Parathyroid adenoma (tissue), 2 donors: Measurements from ENCODE around the gene SLC29A1.

Experiments
- H2AFZ ChIP-seq: fragments of 300-600 bp; sonication (generic); one replicate; pipeline ENCODE4 v1.7.0; 2017; ENCODE audit warnings: antibody characterized with exemption, mild to moderate bottlenecking
- H3K27ac ChIP-seq: fragments of 300-600 bp; sonication (generic); one replicate; pipeline ENCODE4 v1.7.0; 2017
- H3K27me3 ChIP-seq: fragments of 300-600 bp; sonication (generic); one replicate; pipeline ENCODE4 v1.7.0; 2017; ENCODE audit warnings: low read length; ENCODE audit not compliant: control insufficient read depth, insufficient read depth
- H3K36me3 ChIP-seq: fragments of 300-600 bp; sonication (generic); one replicate; pipeline ENCODE4 v1.7.0; 2017; ENCODE audit warnings: low read length; ENCODE audit not compliant: control insufficient read depth, insufficient read depth
- H3K4me1 ChIP-seq: fragments of 300-600 bp; sonication (generic); one replicate; pipeline ENCODE4 v1.7.0; 2017; ENCODE audit warnings: control low read depth
- H3K4me2 ChIP-seq: fragments of 300-600 bp; sonication (generic); one replicate; pipeline ENCODE4 v1.7.0; 2017; ENCODE audit warnings: low read length
- H3K4me3 ChIP-seq: fragments of 300-600 bp; sonication (generic); one replicate; pipeline ENCODE4 v1.7.0; 2017; ENCODE audit warnings: low read depth, low read length
- H3K79me2 ChIP-seq: fragments of 300-600 bp; sonication (generic); one replicate; pipeline ENCODE4 v1.7.0; 2017; ENCODE audit warnings: control low read depth
- H3K9ac ChIP-seq: fragments of 300-600 bp; sonication (generic); one replicate; pipeline ENCODE4 v1.7.0; 2017; ENCODE audit warnings: mild to moderate bottlenecking
- H3K9me3 ChIP-seq: fragments of 300-600 bp; sonication (generic); one replicate; pipeline ENCODE4 v1.7.0; 2017; ENCODE audit warnings: low read length; ENCODE audit not compliant: control insufficient read depth
- TF ChIP-seq, protein P1 (sequence below): fragments of 300-600 bp; sonication (generic); IDR thresholded peaks from one replicate; pipeline ENCODE4 v1.7.0; 2017; ENCODE audit warnings: antibody characterized with exemption, mild to moderate bottlenecking
- donor health status: primary hyperparathyroidism.

SLC29A1 gene

GRCh38 chr6:44260451-44261297 lies 37.3 kb downstream of the SLC29A1 start:
- TF ChIP-seq, protein P1, sequence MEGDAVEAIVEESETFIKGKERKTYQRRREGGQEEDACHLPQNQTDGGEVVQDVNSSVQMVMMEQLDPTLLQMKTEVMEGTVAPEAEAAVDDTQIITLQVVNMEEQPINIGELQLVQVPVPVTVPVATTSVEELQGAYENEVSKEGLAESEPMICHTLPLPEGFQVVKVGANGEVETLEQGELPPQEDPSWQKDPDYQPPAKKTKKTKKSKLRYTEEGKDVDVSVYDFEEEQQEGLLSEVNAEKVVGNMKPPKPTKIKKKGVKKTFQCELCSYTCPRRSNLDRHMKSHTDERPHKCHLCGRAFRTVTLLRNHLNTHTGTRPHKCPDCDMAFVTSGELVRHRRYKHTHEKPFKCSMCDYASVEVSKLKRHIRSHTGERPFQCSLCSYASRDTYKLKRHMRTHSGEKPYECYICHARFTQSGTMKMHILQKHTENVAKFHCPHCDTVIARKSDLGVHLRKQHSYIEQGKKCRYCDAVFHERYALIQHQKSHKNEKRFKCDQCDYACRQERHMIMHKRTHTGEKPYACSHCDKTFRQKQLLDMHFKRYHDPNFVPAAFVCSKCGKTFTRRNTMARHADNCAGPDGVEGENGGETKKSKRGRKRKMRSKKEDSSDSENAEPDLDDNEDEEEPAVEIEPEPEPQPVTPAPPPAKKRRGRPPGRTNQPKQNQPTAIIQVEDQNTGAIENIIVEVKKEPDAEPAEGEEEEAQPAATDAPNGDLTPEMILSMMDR = no peak
- H3K27ac ChIP-seq = no peak overlapping the region

DNA sequence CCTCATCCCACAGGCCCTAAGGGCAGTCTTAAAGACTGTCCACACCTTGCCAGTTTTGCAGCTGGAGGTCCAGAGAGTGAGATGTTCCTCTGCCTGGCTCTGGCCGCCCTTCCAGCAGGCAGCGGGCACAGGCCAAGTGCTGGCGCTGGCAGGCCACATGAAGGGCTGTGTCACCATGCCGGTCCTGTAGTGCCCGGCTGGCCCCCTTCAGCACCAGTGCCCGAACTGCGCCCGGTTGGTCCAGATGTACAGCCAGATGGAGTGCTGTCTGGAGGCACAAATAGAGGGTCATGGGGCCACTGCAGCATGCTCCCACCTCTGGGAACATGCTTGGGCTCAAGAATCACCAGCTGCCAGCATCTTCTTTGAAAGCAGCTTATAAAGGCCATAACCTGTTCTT lies 38.2 kb downstream of the SLC29A1 start:
- H3K36me3 ChIP-seq = no peaks in the 10 kb centered on the region
- H3K4me1 ChIP-seq = peaks cover 20% of the 10 kb centered on the region
- no peak overlapping the region for H2AFZ ChIP-seq
- H3K9me3 ChIP-seq = no peaks in the 10 kb centered on the region
- TF ChIP-seq, protein P1 = no peak
- H3K9ac ChIP-seq = no peak overlapping the region
- no peak overlapping the region for H3K4me2 ChIP-seq
- H3K79me2 ChIP-seq = no peaks in the 10 kb centered on the region
- H3K4me3 ChIP-seq = no peak overlapping the region
- H3K27me3 ChIP-seq = no peaks in the 10 kb centered on the region
- no peak overlapping the region for H3K27ac ChIP-seq

More at GRCh38 chr6:44260451-44261297, 37.3 kb downstream of the SLC29A1 start:
- no peak overlapping the region for H2AFZ ChIP-seq
- no peaks in the 10 kb centered on the region for H3K27me3 ChIP-seq
- H3K9ac ChIP-seq = no peak overlapping the region
- H3K4me1 ChIP-seq = peaks cover 25% of the 10 kb centered on the region
- no peak overlapping the region for H3K4me3 ChIP-seq
- H3K79me2 ChIP-seq = no peaks in the 10 kb centered on the region
- no peaks in the 10 kb centered on the region for H3K36me3 ChIP-seq
- no peaks in the 10 kb centered on the region for H3K9me3 ChIP-seq
- no peak overlapping the region for H3K4me2 ChIP-seq

DNA sequence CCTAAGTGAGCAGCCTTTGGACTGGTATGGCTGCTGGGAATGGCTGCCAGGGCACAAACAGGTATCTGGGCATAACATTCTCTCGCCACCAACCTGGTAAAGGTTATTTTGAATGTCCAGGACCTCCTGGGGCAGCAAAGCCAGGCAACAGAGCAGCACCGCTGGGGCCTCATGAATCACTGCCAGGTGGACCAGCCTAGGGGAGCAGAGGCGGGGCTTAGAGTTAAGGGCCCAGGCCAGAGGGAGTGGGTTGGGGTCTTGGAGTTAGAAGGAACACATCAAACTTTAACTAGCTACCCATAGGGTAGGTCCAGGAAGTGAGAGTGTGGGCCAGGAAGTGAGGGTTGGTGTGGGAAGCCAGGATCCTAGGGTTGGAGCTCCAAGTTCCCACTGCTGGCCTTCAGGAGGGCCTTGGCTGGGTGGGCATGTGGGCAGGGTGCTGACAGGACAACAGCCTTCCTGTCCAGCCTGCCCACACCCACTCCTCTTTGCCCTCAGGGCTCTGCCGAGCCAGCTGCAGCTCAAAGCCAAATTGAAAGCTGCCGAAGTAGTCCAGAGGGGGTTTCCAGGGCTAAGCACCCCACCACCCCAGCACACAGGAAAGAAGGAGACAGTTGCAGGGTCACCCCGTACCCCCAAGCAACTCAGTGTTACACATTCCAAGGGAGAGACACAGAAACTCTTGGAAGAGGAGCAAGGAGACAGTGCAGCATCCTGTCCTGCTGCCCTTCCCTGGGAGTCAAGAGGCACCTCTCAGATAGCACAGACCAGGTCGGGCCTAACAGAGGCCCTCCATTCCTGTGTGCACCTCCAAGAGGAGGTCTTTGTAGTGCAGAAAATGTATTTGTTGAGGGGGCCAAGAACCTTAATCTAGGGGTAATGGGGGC lies 39.3 kb downstream of the SLC29A1 start:
- H3K79me2 ChIP-seq = no peaks in the 10 kb centered on the region
- no peak overlapping the region for H3K9ac ChIP-seq
- TF ChIP-seq, protein P1 = no peak
- H3K27me3 ChIP-seq = no peaks in the 10 kb centered on the region
- no peaks in the 10 kb centered on the region for H3K9me3 ChIP-seq
- H3K27ac ChIP-seq = no peak overlapping the region
- H3K4me3 ChIP-seq = no peak overlapping the region
- H3K4me2 ChIP-seq = no peak overlapping the region
- no peak overlapping the region for H2AFZ ChIP-seq
- peaks cover 18% of the 10 kb centered on the region for H3K4me1 ChIP-seq
- no peaks in the 10 kb centered on the region for H3K36me3 ChIP-seq

DNA sequence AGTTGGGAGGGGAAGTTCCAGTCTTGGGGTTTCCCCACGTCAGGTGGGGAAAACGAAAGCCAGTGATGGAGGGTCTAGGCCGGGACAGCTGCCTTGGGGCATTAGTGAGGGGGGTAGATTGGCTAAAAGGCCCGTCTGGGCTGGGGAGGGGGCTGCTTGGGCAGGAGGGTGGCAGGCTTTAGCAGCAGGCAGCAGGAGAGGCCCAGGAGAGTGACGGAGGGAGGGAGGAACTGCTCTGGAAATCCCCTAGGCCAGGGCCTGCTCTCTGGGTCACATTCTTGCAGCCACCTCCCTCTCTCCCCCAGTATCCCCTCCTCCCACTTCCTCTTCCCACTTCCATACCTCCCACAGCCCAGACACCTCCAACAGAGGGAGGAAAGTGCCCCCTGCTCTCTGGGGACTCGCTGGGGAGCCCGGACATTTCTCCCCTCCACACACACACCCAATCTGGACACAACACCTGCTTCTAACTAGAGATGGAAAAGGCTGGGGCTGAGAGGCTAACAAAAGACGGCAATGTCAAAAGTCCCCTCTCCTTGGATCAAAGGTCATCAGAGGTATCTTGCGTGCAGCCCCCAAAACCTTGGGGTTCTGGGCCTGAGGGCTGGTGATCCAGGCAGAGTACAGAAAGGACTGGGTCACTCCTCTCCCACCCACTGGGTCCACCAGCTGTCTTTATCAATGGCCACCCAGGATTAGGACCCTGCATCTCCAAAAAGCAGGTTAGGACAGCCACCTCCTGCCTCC lies 40.1 kb downstream of the SLC29A1 start:
- H3K4me3 ChIP-seq = peak overlapping the region; percentile 71
- TF ChIP-seq, protein P1 = no peak
- H3K79me2 ChIP-seq = no peaks in the 10 kb centered on the region
- H3K9me3 ChIP-seq = no peaks in the 10 kb centered on the region
- H3K27me3 ChIP-seq = no peaks in the 10 kb centered on the region
- H3K4me1 ChIP-seq = peaks cover 15% of the 10 kb centered on the region
- no peak overlapping the region for H3K27ac ChIP-seq
- no peak overlapping the region for H3K9ac ChIP-seq
- H3K36me3 ChIP-seq = no peaks in the 10 kb centered on the region
- peak overlapping the region; percentile 92 for H3K4me2 ChIP-seq
- no peak overlapping the region for H2AFZ ChIP-seq
